ENCODE results near the gene LUM.

Gene LUM

DNA sequence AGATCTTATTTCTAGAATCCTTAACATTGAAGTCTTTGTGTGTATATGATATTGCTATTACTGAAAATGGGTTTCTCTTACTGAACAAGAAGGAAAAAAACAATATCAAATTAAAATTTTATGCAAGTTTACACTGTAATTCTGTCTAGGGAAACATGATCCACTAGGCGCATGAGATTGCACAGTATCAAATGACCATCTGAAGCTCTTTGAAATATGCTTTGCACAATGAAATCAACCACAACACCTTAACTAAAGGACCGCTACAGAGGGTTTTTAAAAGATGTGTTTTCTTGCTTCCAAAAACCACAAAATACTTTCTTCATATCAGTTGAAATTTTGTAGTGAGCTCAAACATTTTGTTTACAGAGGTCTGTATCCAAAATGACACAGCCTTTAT lies 38.4 kb downstream of the LUM start:
- DNase-seq = no peak

DNA sequence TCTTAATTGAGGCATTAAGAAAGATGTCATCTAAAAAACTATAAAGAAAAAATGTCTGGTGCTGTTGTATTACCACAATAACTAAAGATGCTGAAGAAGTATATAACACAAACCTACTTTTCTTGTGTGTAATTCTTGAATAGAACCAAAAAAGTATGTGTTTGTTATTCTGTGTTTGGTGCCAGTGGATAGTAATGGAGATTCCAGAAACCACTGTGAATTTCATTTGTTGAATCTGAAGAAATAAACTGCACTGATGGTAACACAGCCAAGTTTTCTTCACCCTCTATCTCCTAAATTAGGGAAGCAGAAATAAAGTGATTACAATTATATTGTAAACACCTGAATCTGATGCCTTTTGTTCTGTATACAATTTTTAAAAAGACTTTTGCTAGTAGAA lies 40.4 kb downstream of the LUM start:
- DNase-seq = no peak

DNA sequence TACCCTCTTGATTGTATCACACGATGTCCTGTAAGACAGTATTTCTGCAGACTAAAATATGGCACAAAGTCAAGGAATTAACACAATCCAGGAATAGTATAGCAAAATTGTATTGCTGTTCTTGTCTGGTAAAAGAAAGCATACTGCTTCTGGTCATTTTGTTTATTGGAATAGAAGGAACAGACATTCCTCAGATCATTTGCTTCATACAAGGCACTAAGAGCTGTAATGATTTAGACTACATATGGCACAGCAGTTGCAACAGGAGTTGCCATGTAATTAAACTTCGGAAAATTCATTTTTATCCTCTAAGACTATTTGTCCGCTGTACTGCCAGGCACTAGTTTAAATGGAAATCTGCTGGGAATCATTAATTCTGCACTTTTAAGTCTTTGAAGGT lies 45.9 kb downstream of the LUM start:
- DNase-seq = no peak

DNA sequence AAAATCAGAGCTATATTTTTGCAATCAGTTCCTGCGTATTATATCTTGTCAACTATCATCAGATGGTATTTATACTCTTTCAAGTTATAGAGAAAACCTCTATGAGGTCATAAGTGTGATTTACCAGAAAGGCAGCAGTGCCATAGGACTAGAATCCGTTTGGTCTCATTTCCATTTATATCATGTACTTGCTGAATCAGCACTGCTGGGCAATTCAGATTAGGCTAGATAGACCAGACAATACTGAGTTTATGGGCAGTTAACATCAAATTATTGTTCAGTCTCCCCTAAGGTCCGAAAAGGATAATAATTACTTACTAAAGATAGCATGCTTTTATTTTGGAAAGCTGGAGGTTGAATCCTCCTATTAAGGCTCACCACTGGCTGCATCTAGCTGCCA lies 46.7 kb downstream of the LUM start:
- no peak for DNase-seq

DNA sequence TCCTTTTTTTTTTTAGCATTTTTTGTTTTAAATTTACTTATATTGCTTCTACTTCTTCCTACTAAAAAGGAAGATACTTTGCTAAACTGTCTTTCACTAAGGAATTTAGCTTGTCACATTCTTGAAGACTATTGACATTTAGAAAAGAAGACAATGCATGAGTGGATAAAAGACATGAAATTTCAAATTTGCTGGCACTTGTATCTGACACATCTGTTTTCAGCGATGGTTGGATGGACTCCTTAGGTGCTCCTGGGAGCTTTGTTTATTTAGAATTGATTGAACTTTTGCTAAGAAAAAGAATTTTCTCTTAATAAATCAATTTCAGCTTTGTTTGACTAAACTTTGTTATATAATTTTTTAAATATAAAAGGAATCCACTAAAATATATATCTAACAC lies 50.2 kb downstream of the LUM start:
- DNase-seq = no peak

DNA sequence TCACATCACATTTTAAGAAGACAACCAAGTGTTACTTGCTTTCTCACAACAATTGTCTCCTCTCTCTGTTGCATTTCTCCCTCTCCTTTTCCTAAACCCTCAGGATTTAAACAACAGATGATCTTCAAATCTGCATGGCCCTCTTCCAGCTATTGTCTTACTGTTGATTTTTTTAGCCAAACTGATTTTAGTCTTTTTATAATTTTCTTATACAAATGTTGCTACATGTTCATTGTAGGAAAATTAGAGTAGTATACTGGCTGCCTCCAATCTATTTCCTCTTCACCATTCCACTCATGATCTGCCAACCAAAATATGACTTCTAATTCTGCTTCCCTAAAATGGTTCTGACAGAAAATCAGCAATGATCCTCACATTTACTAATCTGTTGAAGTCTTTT lies 52.1 kb downstream of the LUM start:
- no peak for DNase-seq

DNA sequence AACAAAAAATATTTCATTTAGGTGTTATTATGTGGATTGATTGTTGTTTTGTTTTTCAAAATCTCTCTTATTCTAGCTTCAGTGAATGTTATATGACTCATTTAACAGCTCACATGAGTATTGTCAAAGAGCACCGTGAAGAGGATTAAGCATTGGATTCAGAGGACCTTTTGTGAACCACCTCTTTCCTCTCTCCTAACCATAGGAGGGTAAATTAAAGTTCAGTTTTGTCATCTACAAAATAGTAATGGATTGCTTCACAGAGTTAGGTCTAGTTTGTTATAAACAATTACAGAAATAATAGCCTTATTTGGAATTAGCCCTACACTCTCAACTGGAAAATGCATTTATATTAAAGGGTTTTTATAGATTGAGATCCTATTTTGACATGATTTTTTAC lies 52.5 kb downstream of the LUM start:
- no peak for DNase-seq

DNA sequence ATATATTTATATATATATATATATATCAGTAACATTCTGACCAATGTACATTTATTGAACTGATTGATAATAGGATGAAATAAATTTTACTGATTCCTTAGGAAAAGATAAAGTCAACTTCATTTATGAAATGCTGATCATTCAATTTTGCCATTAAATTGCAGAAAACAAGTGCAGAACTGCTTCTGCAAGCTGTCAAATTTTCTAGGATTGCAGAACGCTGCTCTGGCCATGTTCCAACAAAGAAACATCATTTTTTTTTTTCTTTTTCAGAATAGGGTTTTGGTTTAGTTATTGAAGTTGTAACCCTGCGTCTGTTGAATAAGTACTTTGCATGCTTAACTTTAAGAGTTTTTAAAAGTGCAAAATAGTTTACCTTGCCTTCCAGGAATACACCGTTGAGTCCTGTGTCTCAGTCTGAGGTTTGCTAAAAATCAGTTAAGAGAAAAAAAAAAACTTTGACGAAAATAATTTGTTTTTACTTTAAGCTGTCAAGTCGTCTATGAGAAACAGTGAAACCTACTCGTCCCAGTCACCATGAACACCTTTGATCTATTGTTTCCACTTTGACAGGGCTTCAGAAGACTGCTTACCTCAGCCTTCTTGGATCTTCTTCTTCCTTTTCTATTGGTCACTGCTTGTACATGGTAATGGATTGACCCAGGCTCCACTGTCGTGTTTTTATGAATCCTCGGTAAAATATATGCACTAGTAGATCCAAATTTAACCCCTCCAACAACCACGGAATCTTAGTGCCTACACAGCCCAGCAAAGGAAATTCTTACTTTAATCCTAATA lies 53.7 kb downstream of the LUM start, which contains the start of gene KERA:
TSS of gene KERA (minus strand) at position 657 of the 798 bp plus-strand sequence. CDS start 1,743 bp downstream, outside the sequence.
- DNase-seq = no peak

DNA sequence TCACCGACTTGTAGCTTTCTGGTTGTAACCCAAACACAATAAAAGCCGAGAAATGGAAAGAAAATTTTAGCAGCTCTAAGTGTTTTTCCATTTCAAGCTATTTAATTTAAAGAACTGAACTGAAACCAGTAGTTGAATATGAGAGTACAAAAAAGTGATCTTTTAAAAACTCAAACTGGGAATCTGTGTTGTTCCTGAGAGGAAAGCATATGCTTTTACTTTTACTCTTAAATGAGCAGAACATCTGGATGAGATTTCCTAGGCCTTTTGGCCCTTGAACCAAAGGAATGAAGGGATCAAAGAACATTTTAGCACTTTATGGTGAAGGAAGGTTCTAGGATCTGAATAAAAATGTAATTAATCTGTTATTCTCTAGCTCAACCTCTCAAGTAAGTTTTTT lies 54.8 kb downstream of the LUM start:
- no peak for DNase-seq

DNA sequence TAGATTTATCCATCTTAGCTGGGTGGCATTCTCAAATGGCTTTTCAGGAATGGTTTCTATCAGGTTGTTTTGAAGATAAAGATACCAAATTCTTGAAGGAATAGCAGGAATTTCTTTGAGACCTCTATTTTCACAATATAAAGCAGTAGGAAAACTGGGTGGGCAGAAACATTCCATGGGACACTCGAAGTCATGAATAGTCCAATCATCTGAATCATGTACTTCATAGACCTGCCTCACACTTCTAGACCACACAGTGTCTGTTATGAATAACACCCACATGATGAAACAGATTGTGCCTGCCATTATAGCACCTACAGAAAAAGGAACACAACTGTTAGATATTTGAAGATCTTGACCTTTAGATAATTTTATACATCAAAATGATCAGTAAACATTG lies 55.3 kb downstream of the LUM start:
- DNase-seq = no peak

DNA sequence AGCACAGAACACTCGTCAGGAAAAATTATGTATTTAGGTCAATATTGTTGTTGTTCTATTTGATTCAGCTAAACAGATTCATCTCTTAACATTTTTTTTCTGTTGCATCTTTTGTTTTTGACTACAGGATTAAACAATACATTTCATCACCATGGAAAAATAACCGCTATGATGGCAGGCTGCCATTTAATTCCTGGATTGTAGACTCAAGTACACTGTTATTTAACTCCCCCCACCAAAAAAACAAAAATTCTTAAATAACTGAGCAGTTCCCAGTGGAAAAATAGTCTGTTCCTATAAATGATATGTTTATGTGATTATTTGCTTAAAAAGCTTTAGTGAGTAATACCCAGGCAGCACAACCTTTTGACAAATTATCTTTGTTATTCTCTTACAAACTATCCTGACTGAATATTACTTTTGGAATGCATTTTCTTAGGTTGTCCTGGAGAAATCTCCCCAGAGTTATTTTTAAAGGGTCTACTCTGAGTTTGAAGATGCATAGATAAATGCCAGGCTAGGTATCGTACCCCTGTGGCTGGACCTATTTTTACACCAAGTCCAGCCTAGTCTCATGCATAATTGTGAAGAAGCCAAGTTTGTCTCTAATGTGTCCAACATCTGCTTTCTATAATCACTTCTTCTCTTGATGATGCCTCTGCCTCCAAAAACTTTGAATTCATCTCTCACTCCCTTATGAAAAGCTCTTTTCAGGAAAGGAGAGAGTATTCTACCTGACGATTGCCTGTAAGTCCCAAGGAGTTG lies 57.2 kb downstream of the LUM start:
- no peak for DNase-seq

Data from inflammatory macrophage treated with lipopolysaccharide for 4 hours (primary cell).